Effector CD4-positive, alpha-beta T cell (primary cell): Measurements from ENCODE around the gene PSMD7.

Experiments
- DNase-seq: peaks from one replicate; pipeline ENCODE4 v3.0.0-alpha.2; 2020
- total RNA-seq: gene quantifications from one replicate; lab custom pipeline; 2026; lab: John Stamatoyannopoulos, UW

PSMD7 gene
- 76.7 reads per million, percentile 77 among the genes with 10 or more reads in this experiment for total RNA-seq

- DNase-seq: peak; percentile 87
Observed at GRCh38 chr16:74296432-74297144, at the start of gene PSMD7. PSMD7 (plus strand) TSS chr16:74296814; CDS start chr16:74296915, 101 bp downstream.

GRCh38 chr16:74249254-74249653 is 47.4 kb upstream of the PSMD7 start:
- no peak for DNase-seq

GRCh38 chr16:74249846-74250245 is 46.8 kb upstream of the PSMD7 start:
- no peak for DNase-seq

GRCh38 chr16:74252329-74252728 is 44.3 kb upstream of the PSMD7 start:
- no peak for DNase-seq

- DNase-seq: no peak
Observed at GRCh38 chr16:74253161-74253938, 43.3 kb upstream of the PSMD7 start.

GRCh38 chr16:74257061-74257460 is 39.6 kb upstream of the PSMD7 start:
- DNase-seq: no peak

- no peak for DNase-seq
Observed at GRCh38 chr16:74261068-74261467, 35.5 kb upstream of the PSMD7 start.

GRCh38 chr16:74264811-74265210 is 31.8 kb upstream of the PSMD7 start:
- DNase-seq: no peak

- no peak for DNase-seq
Observed at GRCh38 chr16:74268372-74268782, 28.2 kb upstream of the PSMD7 start.

- no peak for DNase-seq
Observed at GRCh38 chr16:74271872-74272271, 24.7 kb upstream of the PSMD7 start.

- DNase-seq: no peak
Observed at GRCh38 chr16:74275031-74275636, 21.5 kb upstream of the PSMD7 start.

- no peak for DNase-seq
Observed at GRCh38 chr16:74275711-74276110, 20.9 kb upstream of the PSMD7 start.

GRCh38 chr16:74277974-74278373 is 18.6 kb upstream of the PSMD7 start:
- no peak for DNase-seq

- no peak for DNase-seq
Observed at GRCh38 chr16:74279266-74279665, 17.3 kb upstream of the PSMD7 start.

GRCh38 chr16:74279805-74280204 is 16.8 kb upstream of the PSMD7 start:
- no peak for DNase-seq

- DNase-seq: no peak
Observed at GRCh38 chr16:74280448-74280847, 16.2 kb upstream of the PSMD7 start.

GRCh38 chr16:74281300-74281699 is 15.3 kb upstream of the PSMD7 start:
- no peak for DNase-seq

GRCh38 chr16:74283716-74284115 is 12.9 kb upstream of the PSMD7 start:
- no peak for DNase-seq

GRCh38 chr16:74288065-74288464 is 8.5 kb upstream of the PSMD7 start:
- DNase-seq: no peak

- DNase-seq: no peak
Observed at GRCh38 chr16:74290356-74290755, 6.3 kb upstream of the PSMD7 start.

GRCh38 chr16:74291176-74291575 is 5.4 kb upstream of the PSMD7 start:
- DNase-seq: no peak

- no peak for DNase-seq
Observed at GRCh38 chr16:74291577-74292208, 4.9 kb upstream of the PSMD7 start.

- DNase-seq: no peak
Observed at GRCh38 chr16:74296104-74296431, 546 bp upstream of the PSMD7 start.
